NCI-H146 treated with DMSO at 0.1 percent for 48 hours (cell line): ENCODE measurements around the gene TIMM29.

Experiments
- DNase-seq: peaks from one replicate; lab custom pipeline; 2025; ENCODE audit not compliant: unreplicated experiment; lab: John Stamatoyannopoulos, UW

The TIMM29 gene

DNA sequence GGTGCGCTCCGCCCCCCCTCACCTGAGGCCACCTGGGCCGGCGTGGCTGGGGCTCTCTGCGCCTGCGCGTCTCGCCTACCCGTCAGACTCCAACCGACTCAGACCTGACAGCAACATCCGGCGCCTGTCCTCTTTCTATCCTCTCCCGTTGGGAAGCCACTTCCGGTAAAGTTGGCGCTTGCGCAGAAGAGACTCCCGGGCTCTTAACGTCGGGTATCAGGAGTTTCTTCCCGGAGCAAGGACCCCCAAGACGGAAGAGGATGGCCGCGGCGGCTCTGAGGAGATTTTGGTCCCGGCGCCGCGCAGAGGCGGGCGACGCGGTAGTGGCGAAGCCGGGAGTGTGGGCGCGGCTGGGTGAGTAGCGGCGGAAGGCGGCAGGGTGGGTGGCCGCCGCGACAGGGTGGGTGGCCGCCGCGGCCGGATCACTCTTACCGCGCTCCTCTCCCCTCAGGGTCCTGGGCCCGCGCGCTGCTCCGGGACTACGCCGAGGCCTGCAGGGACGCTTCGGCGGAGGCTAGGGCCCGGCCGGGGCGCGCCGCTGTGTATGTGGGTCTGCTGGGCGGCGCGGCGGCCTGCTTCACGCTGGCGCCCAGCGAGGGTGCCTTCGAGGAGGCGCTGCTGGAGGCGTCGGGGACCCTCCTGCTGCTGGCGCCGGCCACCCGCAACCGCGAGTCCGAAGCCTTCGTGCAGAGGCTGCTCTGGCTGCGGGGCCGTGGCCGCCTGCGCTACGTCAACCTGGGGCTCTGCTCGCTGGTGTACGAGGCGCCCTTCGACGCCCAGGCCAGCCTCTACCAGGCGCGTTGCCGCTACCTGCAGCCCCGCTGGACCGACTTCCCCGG, at the start of gene TIMM29, which contains the start of gene YIPF2:
TSS of gene TIMM29 (plus strand) at position 249 of the 839 bp plus-strand sequence. CDS start at position 261, 12 bp downstream.
TSS of gene YIPF2 (minus strand) at position 77 of the 839 bp plus-strand sequence. CDS start 229 bp downstream, outside the sequence.
- peak; percentile 98 for DNase-seq

DNA sequence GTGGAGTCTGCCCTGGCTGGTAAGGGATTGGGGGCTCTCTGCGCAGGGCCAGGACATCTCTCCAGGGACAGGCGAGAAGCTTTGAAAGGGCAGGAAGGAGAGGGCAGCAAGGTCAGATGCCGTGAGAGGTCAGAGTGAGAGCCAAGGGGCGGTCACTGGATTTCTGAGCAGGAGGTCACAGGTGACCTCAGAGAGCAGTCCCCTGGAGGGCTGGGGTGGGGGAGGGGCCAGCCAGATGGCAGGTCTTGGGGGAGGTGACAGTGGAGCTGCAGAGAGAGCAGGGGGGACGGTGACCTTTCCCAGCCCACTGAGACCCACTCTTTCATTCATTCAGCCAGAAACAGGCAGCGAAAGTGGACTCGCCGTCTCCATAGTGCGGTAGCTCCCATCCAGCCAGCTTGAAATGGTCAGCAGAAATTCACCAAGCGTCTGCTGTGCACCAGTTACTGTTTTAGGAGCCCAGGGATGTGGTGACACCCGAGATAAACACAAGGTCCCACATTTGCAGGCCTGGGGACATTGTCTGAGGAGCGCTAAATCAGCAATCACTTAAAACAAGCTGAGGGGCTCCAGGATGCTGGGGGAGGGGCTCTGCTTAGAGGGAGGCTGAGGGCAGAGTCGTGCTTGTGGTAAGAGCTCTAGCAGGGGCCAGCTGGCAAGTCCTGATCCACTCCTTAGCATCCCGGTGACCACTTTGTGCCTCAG, 47.1 kb upstream of the TIMM29 start:
- no peak for DNase-seq

DNA sequence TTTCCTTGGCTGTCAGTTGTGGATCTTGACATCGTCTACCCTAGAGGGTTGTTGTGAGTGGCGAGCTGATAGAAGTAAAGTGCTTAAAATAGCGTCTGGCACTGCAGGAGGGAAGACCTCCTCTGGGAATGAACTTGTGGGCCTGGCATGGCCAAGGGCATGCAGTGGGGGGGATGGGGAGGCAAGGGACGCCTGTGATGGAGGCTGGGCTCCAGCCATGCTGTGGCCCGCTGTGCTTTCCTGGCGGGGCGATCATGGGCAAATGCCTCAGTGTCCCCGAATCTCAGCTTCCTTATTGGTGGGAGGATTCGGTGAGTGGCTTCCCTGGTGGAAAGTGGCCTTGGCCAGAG, 46.5 kb upstream of the TIMM29 start:
- no peak for DNase-seq

- DNase-seq = no peak
Measured at GRCh38 chr19:10884274-10884673, 44.3 kb upstream of the TIMM29 start.

DNA sequence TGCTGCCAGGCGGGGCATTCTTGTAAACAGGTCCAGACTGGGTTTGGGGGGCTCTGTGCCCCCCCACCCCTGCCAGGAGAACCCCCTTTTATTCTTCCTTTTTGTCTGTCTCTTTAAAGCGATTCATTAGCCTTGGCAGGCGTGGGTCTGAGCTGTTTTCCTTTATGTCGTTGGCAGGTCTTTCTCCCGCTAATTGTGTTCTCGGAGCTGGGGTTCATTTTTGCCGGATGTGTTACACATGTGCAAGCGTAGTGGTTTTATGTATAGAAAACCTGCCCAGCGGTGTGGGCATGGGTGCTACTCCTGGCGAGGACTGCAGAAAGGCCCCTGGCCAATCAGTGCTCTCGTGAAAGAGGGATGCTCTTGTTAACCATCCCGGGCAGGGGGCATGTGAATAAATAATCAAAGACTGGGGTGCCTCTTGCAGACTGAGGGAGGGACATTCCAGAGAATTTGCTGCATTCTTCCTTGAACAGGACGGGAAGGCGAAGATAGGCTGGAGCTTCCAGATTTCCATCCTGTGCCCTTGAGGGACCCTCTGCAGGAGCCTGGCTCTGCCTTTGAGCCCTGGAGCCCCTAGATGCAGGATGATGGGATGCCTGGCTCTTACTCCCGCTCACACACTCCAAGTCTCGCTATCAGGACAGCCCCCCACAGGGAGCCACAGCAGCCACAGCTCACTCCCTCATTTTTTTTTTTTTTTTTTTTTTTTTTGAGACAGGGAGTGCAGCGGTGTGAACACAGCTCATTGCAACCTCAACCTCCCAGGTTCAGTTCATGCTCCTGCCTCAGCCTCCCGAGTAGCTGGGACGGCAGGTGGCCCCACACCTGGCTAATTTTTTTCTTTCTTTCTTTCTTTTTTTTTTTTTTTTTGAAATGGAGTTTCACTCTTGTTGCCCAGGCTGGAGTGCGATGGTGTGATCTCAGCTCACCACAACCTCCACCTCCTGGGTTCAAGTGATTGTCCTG, 43.1 kb upstream of the TIMM29 start:
- no peak for DNase-seq

DNA sequence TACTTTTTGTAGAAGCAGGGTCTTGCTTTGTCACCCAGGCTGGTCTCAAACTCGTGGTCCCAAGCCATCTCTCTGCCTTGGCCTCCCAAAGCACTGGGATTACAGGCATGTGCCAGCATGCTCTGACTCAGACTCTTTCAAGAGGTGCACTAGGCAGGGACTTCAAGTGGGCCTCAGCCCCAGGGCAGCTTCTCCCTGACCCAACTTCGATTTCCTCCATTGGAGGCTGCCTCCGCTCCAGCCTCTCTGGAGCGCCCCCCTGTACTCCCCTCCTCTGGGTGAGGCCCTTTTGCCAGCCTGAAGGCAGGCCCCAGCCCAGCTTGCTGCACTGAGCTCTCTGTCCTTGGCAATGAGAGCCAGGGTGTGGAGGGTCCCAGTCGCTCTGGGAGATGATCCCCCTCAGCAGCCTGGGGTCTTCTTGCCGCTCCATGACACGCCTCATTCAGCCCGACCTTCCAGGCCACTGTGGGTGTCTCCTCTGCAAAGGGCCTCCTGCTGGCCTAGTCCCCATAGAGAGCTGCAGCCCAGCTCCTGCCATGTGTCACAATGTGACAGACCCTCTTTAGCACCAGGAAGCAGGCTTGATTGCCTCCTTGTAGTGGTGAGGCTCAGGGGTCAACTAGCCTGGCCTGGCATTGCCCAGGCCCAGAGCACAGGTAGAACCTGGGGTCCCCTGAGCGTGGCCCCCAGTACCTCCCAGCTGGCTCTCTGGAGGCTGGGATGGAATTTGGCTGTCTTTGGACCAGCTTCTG, 40.8 kb upstream of the TIMM29 start:
- no peak for DNase-seq

GRCh38 chr19:10888421-10888866, 40.2 kb upstream of the TIMM29 start:
- peak; percentile 38 for DNase-seq

GRCh38 chr19:10889880-10890279, 38.7 kb upstream of the TIMM29 start:
- DNase-seq = no peak

- DNase-seq = no peak
Measured at GRCh38 chr19:10891405-10892086, 37.1 kb upstream of the TIMM29 start.

- DNase-seq = no peak
Measured at GRCh38 chr19:10892256-10892655, 36.4 kb upstream of the TIMM29 start.

GRCh38 chr19:10894911-10895213, 33.7 kb upstream of the TIMM29 start:
- DNase-seq = no peak

GRCh38 chr19:10895363-10895762, 33.2 kb upstream of the TIMM29 start:
- DNase-seq = no peak

GRCh38 chr19:10895920-10896319, 32.7 kb upstream of the TIMM29 start:
- DNase-seq = no peak

- DNase-seq = peak; percentile 56
Measured at GRCh38 chr19:10896851-10897526, 31.6 kb upstream of the TIMM29 start.

DNA sequence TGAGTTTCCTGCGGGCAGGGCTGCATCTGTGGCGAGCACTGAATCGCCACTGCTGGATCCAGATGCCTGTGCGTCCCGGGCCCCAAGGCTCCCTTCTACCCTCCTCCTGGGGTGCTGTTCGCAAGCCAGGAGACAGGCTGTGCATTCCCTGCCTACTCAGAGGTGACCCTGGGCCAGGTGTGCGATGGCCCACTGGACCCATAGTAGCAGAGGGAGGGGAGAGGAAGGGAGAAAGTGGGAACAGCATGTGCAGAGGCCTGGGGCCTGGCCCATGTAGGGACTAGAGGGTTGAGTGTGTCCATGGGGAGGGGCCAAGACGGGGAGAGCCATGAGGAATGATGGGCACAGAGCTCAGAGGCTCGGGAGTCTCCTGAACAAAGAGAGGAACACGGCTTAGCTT, 30.0 kb upstream of the TIMM29 start:
- no peak for DNase-seq

- no peak for DNase-seq
Measured at GRCh38 chr19:10899151-10899653, 29.4 kb upstream of the TIMM29 start.

DNA sequence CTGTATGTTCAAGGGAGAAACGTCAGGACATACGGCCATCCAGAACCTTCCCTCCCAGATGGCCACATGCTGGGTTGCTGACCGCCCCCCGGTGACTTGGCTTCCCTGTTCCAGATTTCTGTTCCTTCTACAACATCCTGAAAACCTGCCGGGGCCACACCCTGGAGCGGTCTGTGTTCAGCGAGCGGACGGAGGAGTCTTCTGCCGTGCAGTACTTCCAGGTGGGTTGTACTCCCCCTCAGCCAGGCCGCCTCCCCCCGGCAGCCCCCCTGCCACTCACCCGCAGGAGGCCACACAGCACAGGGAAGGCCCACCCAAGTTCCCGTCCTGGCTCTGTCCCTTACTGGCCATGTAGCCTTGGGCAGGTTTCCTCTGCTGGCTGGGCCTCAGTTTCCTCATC, 20.7 kb upstream of the TIMM29 start:
- no peak for DNase-seq

- DNase-seq = no peak
Measured at GRCh38 chr19:10908380-10908960, 20.1 kb upstream of the TIMM29 start.
